HEK293T (cell line): ENCODE data around the gene SLC38A1.

Source experiments
- FOXM1 ChIP-seq: fragments of 450-650 bp; IDR thresholded peaks from 2 replicates; pipeline ENCODE4 v1.6.1; 2017; ENCODE audit warnings: mild to moderate bottlenecking, borderline replicate concordance
- HDGF ChIP-seq: fragments of 450-650 bp; IDR thresholded peaks from 2 replicates; pipeline ENCODE4 v1.6.1; 2017; ENCODE audit warnings: antibody characterized with exemption, borderline replicate concordance

- TF ChIP-seq FOXM1, result no peak
- TF ChIP-seq HDGF, result no peak
Measured at GRCh38 chr12:46269429-46270241, 792 bp upstream of the SLC38A1 start.
